Spleen (tissue), 11 donors: ENCODE results near the gene UBR2. TPM values are rescaled to one million over a fixed set of nuclear protein-coding genes. Genes with fewer than 3 reads are reported as not detected.
A peak's percentile ranks its signal among the peaks of the same experiment; 100 is the strongest.

Experiments
- DNase-seq: peaks from one replicate; pipeline ENCODE4 v3.0.0-alpha.2; 2020
- H3K27ac ChIP-seq, 8 donors: fragments of 200-600 bp; sonication (generic) in 7 of 8; 1 replicate in 4 of 8; 2 replicates in 4 of 8; pipeline versions ENCODE4 v1.5.0 to v1.8.0; 2016 to 2021; ENCODE audit warnings: inconsistent platforms in 4 of 8, mild to moderate bottlenecking in 4 of 8, moderate library complexity in 1 of 8
- H3K27me3 ChIP-seq, 7 donors: fragments of 200-600 bp; sonication (generic) in 6 of 7; replicated peaks in 1 of 7; 1 replicate in 4 of 7; 2 replicates in 3 of 7; pipeline versions ENCODE4 v1.5.0 to v1.8.0; 2016 to 2021; ENCODE audit warnings: inconsistent platforms in 3 of 7, mild to moderate bottlenecking in 1 of 7
- H3K36me3 ChIP-seq, 6 donors: fragments of 200-600 bp; sonication (generic) in 5 of 6; 1 replicate in 4 of 6; 2 replicates in 2 of 6; pipeline versions ENCODE4 v1.5.0 to v1.8.0; 2016 to 2021; ENCODE audit warnings: inconsistent platforms in 2 of 6
- H3K4me1 ChIP-seq, 6 donors: fragments of 200-600 bp; sonication (generic) in 5 of 6; 1 replicate in 3 of 6; 2 replicates in 3 of 6; pipeline versions ENCODE4 v1.5.0 to v1.8.0; 2016 to 2021; ENCODE audit warnings: inconsistent platforms in 3 of 6
- H3K4me3 ChIP-seq, 8 donors: fragments of 200-600 bp; sonication (generic) in 7 of 8; 1 replicate in 4 of 8; 2 replicates in 4 of 8; pipeline versions ENCODE4 v1.5.0 to v1.8.0; 2016 to 2021; ENCODE audit warnings: inconsistent platforms in 4 of 8, mild to moderate bottlenecking in 4 of 8, moderate library complexity in 2 of 8
- H3K9me3 ChIP-seq, 8 donors: fragments of 200-600 bp; sonication (generic) in 7 of 8; 1 replicate in 4 of 8; 2 replicates in 4 of 8; pipeline versions ENCODE4 v1.5.0 to v1.8.0; 2016 to 2021; ENCODE audit warnings: inconsistent platforms in 4 of 8
- CTCF ChIP-seq, 11 experiments: fragments of 200-600 bp in 7 of 11; fragments of 450-650 bp in 4 of 11; sonication (generic) in 4 of 11; IDR thresholded peaks in 8 of 11; conservative IDR thresholded peaks in 3 of 11; 1 replicate in 7 of 11; 2 replicates in 4 of 11; pipeline versions ENCODE4 v1.4.0 to v1.8.0; 2016 to 2021; ENCODE audit warnings: antibody characterized with exemption in 11 of 11, inconsistent platforms in 4 of 11, mild to moderate bottlenecking in 1 of 11
- POLR2A ChIP-seq, 3 donors: fragments of 450-650 bp; IDR thresholded peaks; one replicate each; pipeline ENCODE4 v1.5.1; 2017; ENCODE audit warnings: antibody characterized with exemption in 3 of 3, mild to moderate bottlenecking in 1 of 3
- POLR2AphosphoS5 ChIP-seq, 3 donors: sonication (generic); formaldehyde crosslinking; IDR thresholded peaks; one replicate each; pipeline ENCODE4 v1.5.1; 2017; ENCODE audit warnings: antibody characterized with exemption in 3 of 3
- WGBS, 5 donors: extraction: QIAGEN DNeasy Blood & Tissue Kit in 3 of 5; methylation state at CpG; one replicate each; pipeline versions ENCODE4 v1.1.5 to v1.1.7; 2013 to 2018; 5-methylcytosine and 5-hydroxymethylcytosine counted together
- intact Hi-C: fragments of 100-400 bp; cut with DNase I; formaldehyde crosslinking; loops from one replicate; pipeline ENCODE4 v1.15.0; 2023; ENCODE audit warnings: low total_unique reads
- polyA plus RNA-seq, 3 donors: library from polyadenylated mRNA; stranded (reverse); fragments of 200-250 nt; gene quantifications; one replicate each; pipeline ENCODE4 v1.2.1, GENCODE V29; 2013
- total RNA-seq, 7 donors: library from RNA; depleted of rRNA in 3 of 7; stranded (reverse); fragments of >200 nt in 3 of 7; fragmentation: NEBNext Ultra II Directional in 4 of 7; extraction: Animal tissue kit (Norgen Biotek cat#: 25700) in 4 of 7; gene quantifications; one replicate each; pipeline versions ENCODE4 v1.1.0 to v1.2.1, GENCODE V29; 2016 to 2021
- donor health status: healthy with polysubstance abuse.
- donor health status: DM: no; HTN: no; CAD: no; lungs with moderate emphysema.
- donor health status: DM: no; HTN: no; CAD: no.
- donor health status: Bipolar disorder and iron deficiency.
- donor health status: healthy.
- donor health status: DM: no; HTN: no; CAD: no.
- donor health status: DM: yes; HTN: yes; CAD: no.

UBR2 gene
- total and polyA plus RNA-seq, 10 donors = 7.4 to 51.8 (median 43.7) TPM

DNA sequence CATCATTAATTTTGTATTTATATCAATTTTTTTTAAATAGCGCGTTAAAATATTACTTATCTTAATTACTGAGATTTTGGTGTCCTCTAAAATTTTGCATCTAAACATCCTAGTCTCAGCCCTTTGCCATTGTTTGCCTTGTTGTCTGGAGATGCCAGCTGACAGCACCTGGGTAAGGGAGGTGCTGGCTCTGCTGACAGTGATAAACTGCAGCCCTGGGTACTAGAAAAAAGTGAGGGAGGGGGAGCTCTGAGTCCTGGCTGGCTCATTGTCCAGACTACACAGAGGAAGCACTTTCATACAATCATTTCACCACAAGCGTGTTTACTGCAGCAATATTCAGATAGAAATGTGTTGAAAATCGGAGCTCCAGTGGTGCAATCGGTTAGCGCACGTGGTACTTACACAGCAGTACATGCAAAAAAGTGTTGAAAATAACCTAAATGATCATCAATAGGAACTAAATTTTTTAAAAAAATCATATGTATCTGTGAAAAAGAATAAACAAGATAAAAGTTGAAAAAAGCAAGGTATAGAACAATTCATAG lies 18.5 kb upstream of the UBR2 start:
- peaks cover 0 to 17% (median 13%) of the 10 kb centered on the region in 6 donors for H3K4me1 ChIP-seq
- intact Hi-C loops = no loop called here
- no peaks in the 10 kb centered on the region for H3K27me3 ChIP-seq
- no peaks in the 10 kb centered on the region for H3K36me3 ChIP-seq
- H3K9me3 ChIP-seq = no peaks in the 10 kb centered on the region
- TF ChIP-seq CTCF (IDR thresholded peaks at IDR 0.05 in 8 of 11, conservative IDR thresholded peaks at IDR 0.05 in 3 of 11) = no peak
- TF ChIP-seq POLR2A (IDR thresholded peaks at IDR 0.05) = no peak
- TF ChIP-seq POLR2AphosphoS5 (IDR thresholded peaks at IDR 0.05) = no peak
- H3K27ac ChIP-seq = peak overlapping the region in 2 of 8 donors; percentile 18 to 58
- 74 to 94% (median 88%) methylated on average over 7 of the region's 7 CpGs for WGBS, 5 donors
- H3K4me3 ChIP-seq = no peak overlapping the region
- no peak for DNase-seq

DNA sequence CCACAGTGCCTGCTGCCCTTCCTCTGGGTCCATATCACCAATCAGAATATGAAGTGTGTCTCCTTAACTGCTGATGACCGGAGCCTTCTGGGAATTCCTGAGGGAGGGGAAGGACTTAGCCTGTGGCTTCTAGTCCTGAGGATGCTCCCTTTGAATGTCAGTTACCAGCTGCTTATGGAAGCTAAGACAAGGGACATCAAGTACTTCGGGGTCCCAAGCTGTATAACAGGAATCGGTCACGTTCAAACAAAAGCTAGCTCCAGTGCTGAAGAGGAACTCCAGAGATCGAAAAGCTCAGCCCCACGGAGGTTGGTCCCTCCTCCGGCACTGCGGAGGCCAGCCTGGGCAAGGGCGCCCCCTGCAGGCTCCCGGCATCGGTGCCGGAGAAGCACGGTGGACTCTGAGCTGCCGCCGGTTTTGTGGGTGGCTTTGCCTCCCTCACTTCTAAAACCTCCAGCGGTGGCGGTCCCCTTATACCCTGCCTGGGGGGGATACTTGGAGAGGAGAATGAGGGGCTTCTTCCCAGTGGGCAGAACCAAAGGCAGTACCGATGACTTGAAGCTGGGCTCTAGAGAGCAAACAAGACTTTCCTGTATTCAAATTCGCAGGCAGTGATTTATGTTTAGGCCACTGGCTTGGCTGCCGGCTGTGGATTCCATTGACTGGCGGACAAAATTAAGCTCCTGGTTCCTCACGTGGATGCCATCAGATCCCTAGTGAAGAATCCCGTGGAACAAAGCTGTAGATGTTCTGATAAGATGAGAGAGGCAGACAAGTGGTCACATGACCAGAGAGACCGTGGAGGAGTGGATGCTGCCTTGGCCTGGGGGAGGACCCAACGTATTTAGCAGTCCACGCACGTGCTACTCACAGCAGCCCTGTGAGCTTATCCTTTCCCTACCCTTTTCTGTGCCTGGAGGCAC lies 16.2 kb upstream of the UBR2 start:
- DNase-seq = peak; percentile 98
- intact Hi-C loops = no loop called here
- Histone ChIP-seq H3K27me3 (peaks cover 0 to 6% (median 0%) of the 10 kb centered on the region in 7 donors), H3K4me1 (peaks cover 0 to 17% (median 13%) of the 10 kb centered on the region in 6 donors), H3K36me3 (no peaks in the 10 kb centered on the region), H3K9me3 (no peaks in the 10 kb centered on the region), H3K4me3 (peak overlapping the region in 7 of 8 donors; percentile 24 to 69 (median 36)), H3K27ac (peak overlapping the region; percentile 6 to 84 (median 69))
- WGBS, 5 donors = 2 to 11% (median 3%) methylated on average over 14 to 27 of the region's 27 CpGs
- TF ChIP-seq POLR2A (IDR thresholded peaks at IDR 0.05) (no peak), POLR2AphosphoS5 (IDR thresholded peaks at IDR 0.05) (peak; percentile 65 to 85 (median 66)), CTCF (IDR thresholded peaks at IDR 0.05 in 8 of 11, conservative IDR thresholded peaks at IDR 0.05 in 3 of 11) (peak; percentile 86 to 99 (median 97))

DNA sequence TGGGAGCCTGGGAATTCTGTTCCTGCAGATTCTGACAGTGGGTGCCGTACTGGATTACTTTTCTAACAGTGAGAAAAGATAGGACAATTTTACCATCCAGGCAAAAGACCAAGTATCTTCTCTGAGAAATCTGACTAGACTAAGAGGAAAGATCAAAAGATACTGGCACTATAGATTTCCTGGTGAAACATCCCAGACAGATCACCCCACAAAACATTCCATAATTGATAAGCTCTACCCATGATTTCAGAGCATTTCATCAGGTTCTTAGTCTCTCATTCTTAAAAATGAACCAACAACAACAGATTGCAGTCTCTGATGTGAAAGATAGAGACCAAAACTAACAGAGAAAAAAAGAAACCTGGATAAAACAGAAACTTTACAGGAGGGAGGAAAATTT lies 13.6 kb upstream of the UBR2 start:
- 82 to 100% (median 91%) methylated on average over 1 of the region's 1 CpG for WGBS, 5 donors

More for the DNA sequence above, 13.6 kb upstream of the UBR2 start:
- no peak for TF ChIP-seq CTCF (IDR thresholded peaks at IDR 0.05 in 8 of 11, conservative IDR thresholded peaks at IDR 0.05 in 3 of 11)
- TF ChIP-seq POLR2AphosphoS5 (IDR thresholded peaks at IDR 0.05) = no peak
- TF ChIP-seq POLR2A (IDR thresholded peaks at IDR 0.05) = no peak
- H3K27me3 ChIP-seq = peaks cover 0 to 14% (median 0%) of the 10 kb centered on the region in 7 donors
- intact Hi-C loops = no loop called here
- H3K4me1 ChIP-seq = peaks cover 0 to 25% (median 14%) of the 10 kb centered on the region in 6 donors
- H3K36me3 ChIP-seq = no peaks in the 10 kb centered on the region
- no peak for DNase-seq
- peaks cover 0 to 6% (median 0%) of the 10 kb centered on the region in 8 donors for H3K9me3 ChIP-seq
- H3K4me3 ChIP-seq = no peak overlapping the region
- no peak overlapping the region for H3K27ac ChIP-seq
